Stimulated activated CD4-positive, alpha-beta T cell treated with anti-CD3 and anti-CD28 coated beads, Interleukin-12 subunit alpha, Interleukin-12 subunit beta, amount 100 ng/mL, for 24 hours (primary cell): ENCODE results near the gene NECAB2.
"Not testable (repeated sequence)": the region's sequence is repeated elsewhere in the genome, so short reads cannot be mapped to it uniquely, and the experiment has no call there.

Source experiments
- DNase-seq, 2 experiments: peaks; one replicate each; pipeline ENCODE4 v3.0.0-alpha.2; 2020; ENCODE audit warnings: low read depth in 2 of 2

Gene NECAB2

GRCh38 chr16:83936581-83937165 lies 31.4 kb upstream of the NECAB2 start:
- no peak for DNase-seq

DNA sequence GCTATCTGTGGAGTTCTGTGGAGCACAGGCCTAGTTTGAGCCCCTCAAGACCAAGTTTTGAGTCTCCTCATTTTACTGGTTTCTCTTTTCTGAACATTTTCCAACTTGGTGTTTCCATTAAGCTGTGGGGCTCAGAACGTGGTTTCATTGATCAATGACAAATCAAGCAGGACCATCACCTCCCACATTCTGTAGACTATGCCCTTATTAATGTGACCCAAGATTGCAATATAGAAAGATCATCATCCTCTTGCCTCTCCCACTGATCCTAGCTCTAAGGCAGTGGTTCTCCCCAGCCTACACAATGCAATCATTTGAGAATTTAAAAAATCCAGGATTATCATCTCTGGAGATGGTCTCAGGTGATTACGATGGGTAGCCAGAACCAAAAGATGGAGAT lies 30.8 kb upstream of the NECAB2 start:
- no peak for DNase-seq

GRCh38 chr16:83937922-83938885 lies 29.8 kb upstream of the NECAB2 start:
- DNase-seq: no peak

GRCh38 chr16:83939266-83939855 lies 28.7 kb upstream of the NECAB2 start:
- no peak for DNase-seq

- DNase-seq: no peak
Measured at GRCh38 chr16:83940119-83940518, 27.9 kb upstream of the NECAB2 start.

DNA sequence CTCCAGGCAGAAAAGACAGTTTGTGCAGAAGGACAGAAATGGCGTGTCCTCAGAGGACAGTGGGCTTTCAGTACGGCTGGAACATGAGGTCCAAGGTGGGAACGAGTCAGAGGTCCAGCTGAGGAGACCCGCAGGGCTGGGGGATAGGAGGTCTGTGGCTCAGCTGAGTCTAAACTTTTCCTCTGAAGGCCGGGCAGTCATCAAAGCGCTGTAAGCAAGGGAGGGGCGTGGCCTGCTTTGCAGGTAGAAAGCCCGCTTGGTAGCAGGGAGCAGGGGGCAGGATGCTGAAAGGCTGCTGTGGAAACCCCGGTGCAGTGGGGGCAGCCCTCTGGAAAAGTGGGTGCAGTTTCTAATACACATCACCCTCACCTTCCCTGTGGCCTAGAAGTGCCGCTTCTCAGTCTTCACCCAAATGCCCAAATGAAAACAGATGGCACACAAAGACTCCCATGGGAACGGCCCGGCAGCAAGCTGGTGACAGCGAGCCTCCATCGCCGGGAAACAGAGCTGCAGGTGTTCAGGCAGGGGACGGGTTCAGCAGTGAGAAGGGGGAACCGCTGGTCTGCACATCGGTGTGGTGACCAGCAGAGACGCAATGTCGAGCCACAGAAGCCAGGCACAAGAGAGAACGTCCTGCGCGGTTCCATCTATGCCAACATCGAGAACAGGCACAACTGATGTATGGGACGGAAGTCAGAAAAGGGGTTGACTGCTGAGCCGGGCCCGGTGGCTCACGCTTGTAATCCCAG lies 27.2 kb upstream of the NECAB2 start:
- DNase-seq: no peak

GRCh38 chr16:83941546-83941945 lies 26.5 kb upstream of the NECAB2 start:
- DNase-seq: not testable (repeated sequence)

DNA sequence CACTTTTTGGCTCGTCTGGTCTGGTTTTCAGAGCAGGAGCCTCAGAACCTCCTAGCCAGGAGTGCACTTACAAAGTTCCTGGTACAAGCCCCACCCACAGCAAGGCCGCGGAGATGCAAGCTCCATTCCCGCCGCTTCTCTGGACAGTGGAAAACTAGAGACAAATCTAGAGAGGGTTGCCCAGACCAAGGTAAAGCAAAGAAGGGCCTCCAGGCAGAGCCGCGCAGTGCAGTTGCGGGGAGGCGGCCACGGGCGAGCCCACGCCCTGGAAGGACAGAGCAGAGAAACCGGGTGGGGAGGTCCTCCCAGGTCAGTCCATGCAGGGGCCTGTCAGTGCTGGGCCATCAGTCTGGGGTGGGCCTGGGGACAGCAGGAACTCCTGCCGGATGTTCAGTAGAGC lies 26.0 kb upstream of the NECAB2 start:
- DNase-seq: no peak

DNA sequence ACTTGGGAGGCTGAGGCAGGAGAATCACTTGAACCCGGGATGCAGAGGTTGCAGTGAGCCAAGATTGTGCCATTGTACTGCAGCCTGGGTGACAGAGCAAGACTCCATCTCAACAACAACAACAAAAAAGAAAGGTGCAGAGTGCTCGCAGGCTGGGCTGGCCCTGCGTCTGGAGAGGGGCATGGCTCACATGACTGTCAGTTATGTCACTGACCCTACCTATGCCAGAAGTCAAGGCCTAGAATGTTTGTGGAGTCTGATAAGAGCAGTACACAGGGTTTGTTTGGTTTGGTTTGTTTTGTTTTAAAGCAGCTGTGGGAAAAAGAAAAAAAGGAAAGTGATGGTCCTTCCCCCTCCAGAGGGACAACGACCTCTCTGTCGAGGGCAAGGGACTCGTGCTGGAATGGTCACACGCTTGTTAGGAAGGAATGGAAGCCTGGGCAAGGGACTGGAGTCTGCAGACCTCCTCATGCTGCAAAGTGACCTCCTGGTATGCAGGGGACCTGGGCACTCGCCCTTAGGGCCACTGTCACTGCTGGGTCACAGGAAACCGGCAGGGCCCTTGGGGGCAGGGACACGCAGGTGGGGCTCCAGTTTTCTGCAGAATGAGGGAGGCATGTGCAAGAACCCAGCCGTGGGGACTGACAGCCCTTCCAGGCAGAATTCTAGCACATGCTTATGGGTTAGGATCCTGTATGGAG lies 25.1 kb upstream of the NECAB2 start:
- DNase-seq: no peak

GRCh38 chr16:83943516-83944050 lies 24.5 kb upstream of the NECAB2 start:
- DNase-seq: no peak

DNA sequence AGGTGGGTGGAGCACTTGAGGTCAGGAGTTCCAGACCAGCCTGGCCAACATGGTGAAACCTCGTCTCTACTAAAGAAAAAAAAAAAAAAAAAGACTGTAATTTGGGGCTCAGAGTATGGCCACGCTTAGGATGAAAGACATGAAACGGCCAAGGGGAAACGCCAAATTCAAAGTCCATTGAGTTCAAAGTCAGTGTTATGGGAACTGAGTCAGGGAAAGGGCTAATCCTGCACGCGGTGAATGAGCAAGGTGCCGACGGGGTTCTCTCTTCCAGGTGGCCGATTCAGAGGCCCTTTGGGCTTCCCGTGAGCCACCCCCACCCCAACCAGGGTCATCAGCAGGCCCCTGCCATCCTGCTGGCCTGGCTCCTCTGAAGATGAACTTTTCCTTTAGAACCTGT lies 22.5 kb upstream of the NECAB2 start:
- no peak for DNase-seq

GRCh38 chr16:83946154-83946780 lies 21.8 kb upstream of the NECAB2 start:
- DNase-seq: no peak

DNA sequence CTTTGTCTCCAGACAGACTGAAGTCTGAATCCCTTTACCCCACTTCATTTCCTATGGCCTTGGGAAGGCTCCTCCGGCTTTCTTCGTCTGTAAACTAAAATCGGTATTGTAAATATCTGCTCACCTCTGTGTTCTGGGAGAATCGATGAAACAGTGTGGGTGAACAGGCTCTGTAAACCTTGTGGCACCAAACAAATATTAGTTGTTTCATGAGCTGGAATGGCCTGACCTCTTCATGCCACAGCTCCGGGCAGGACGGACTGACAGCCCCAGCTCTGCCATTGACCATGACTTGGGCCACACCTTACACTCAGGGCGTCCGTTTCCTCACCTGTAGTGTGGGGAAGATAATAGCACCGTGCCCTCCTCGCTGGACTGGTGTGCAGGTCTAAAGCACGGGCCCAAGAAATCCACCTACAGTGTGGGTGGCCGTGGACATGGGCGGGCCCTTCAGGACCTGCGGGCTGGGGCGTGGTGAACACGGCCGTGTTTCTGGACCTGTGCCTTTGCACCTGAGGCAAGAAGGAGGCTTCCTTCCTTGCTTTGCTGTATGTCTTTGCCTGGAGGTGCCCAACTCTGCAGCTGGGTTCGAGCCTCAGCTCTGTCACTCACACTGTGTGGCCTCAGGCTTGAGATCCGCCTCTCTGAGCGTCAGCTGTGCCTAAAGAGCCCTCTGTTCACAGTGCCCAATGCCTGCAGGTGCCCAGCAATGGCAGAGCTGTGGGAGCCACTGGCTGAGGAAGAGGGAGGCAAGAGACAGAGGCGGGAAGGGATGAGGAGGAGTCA lies 21.1 kb upstream of the NECAB2 start:
- no peak for DNase-seq

DNA sequence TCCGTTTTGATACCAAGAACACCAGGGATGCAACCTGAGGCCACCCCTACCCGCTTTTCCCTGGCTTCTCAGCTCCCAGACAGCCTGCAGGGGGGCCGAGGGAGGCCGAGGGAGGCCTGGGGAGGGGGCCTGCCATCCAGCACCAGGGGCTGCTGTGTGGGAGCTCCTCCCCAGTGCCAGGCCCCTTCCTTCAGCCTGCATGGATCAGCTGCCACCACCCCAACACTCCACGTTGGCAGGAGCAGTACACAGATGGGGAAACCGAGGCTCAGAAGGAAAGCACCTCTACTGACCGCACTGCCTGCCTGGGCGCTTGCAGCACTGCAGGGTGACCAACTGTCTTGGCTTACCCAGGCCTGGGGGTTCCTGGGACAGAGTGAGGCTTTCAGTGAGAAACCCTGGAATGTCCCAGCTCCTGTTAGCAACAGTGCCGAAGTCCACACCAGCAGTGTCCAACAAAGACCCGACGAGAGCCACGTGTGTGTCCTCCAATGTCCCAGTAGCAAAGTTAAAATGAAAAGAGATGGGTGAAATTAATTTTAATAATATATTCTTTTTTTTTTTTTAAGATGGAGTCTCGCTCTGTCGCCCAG lies 20.3 kb upstream of the NECAB2 start:
- DNase-seq: no peak

DNA sequence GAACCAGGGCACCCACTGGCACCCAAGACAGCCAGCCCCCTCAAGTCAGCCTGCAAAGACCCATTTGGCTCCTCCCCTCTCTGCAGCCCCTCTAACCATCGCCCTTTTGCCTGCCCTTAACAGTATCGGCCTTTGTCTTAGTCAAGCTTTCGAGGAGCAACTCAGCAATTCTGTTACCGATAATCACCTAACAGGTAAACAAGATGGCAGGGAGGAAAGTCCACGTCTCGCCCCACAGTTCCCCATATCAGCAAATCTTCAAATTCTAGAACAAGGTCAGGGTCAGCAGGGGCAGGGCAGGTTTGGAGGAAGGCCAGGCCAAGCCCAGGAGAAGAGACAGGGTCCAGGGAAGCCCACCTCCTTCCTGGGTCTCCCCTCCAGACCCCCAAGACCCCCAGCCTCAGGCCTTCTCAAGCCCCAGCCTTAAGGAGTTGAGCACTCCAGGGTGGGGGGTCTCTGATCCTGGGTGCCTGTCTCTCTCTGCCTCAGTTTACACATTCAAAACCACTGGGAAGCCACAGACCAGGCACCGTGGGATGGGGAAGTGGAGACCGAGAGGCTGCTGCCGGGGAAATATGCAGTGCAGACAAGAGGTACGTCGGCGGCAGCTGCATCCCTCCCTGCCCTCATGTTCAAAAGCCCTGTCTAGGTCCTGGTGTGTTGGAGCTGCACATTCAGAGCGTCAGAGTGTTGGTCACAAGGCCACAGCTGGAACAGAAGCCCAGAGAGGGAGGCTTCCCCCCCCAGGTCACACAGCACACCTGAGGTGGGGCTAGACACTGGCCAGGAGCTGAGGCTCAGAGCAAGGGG lies 18.9 kb upstream of the NECAB2 start:
- DNase-seq: no peak

GRCh38 chr16:83949724-83950001 lies 18.4 kb upstream of the NECAB2 start:
- DNase-seq: no peak

- not testable (repeated sequence) for DNase-seq
Measured at GRCh38 chr16:83950862-83951399, 17.1 kb upstream of the NECAB2 start.

DNA sequence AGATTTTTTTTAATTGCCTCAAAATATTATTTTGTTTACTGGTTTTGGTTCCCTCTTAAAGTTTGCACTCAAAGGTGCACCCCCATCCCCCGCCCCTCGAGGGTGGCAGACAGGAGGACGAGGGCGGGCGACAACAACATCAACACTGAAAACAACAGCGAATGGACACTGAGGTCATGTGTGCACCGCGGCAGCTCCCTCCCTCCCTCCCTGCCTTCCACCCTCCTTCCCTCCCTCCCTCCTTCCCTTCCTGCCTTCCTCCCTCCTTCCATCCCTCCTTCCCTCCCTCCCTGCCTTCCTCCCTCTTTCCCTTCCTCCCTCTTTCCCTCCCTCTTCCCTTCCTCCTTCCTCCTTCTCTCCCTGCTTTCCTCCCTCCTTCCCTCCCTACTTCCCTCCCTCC lies 16.5 kb upstream of the NECAB2 start:
- no peak for DNase-seq

DNA sequence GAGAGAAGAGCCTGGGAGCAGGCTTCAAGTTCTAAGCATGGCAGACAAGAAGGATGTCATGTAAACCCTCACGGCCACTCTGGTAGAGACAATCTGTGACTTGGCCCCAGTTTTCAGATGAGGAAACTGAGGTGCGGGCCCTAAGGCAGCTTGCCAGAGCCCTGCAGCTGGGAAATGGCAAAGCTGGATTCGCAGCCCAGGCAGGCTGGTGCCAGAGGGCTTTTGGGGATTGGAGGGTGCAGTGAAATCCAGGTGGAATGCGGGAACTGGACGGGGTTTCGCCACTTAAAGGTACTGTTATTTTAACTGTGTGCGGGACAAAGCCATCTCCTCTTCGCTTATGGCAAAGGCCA lies 15.5 kb upstream of the NECAB2 start:
- no peak for DNase-seq
